HG02759 (cell line): ENCODE results near the gene ENOPH1.

Source experiments
- ATAC-seq: cut with Tn5 transposase; IDR thresholded peaks from one replicate; pipeline ENCODE4 v1.9.1; 2021; ENCODE audit warnings: mild to moderate bottlenecking, moderate library complexity; ENCODE audit not compliant: unreplicated experiment

Gene ENOPH1

DNA sequence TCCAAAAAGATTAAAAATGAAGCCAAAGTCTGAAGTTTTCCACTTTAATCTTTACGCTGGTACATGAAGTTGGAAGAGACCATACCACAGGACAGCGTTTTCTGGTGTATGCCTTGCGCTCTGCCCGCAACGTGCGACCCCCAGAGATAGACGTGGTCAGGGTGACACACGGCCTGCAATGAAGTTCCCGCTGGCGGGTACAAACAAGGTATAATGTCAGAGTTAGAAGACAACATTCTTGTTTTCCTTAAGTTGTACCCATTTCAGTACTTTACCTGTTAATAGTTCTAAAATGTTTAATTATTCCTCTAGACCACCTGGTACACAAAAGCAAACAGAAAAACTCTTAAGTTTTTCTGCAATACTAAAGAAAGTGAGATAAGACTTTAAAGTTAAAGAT is 4.9 kb upstream of the ENOPH1 start:
- ATAC-seq: no peak

DNA sequence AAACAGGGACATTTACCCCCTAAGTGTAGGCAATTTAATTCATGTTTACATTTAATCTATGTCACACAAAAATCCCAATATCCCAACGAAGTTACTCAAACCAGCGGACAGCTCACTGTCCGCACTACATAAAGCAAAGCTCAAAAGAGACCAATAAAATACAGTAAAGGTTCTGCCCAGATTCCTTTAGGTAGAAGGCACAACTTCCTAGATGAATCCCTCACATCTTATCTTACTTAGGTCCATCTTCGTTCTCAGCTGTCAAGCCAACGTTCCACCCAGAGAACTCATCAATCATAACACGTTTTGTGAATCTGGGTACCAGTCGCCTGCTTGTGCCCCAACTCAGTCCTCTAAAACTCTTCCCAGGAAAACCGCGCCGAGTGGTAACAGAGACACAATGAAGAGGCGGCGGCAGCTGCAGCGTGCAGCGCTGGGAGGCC is 1.8 kb upstream of the ENOPH1 start:
- no peak for ATAC-seq

DNA sequence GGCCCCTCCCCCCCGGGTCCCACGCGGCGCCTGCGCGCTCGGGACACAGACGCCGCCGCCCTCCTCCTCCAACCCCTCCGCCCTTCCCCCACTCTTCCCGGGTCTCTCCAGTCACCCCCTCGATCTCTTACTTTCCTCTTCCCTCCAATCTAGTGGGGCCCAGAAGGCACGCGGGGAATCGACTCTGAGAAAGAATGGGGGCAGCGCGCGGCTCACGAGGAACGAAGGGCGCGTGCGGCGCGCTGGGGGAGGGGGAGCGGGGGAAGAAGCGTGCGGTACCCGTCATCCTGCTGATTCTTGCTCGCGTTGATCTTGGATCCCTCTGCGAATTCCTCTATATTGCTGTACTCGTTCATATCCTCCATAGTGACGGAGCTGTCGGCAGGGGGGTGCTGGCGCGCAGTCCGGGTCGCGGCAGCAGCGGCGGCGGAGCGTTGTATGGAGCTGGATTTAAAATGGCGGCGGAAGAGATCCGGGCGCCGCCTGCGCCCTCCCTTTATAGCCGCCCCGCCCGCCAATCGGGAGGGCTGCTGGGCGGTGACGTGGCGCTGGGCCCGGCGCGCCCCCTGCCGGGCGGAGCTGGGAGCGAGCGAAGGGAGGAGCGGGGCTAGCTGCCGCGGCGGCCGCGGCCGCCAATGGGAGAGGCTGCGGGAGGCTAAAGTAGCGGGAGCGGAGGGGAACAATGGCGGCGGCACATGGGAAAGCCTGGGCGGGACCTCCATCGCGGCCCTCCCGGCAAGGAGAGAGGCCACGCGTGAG is 1.2 kb upstream of the ENOPH1 start:
- peak; percentile 58 for ATAC-seq

DNA sequence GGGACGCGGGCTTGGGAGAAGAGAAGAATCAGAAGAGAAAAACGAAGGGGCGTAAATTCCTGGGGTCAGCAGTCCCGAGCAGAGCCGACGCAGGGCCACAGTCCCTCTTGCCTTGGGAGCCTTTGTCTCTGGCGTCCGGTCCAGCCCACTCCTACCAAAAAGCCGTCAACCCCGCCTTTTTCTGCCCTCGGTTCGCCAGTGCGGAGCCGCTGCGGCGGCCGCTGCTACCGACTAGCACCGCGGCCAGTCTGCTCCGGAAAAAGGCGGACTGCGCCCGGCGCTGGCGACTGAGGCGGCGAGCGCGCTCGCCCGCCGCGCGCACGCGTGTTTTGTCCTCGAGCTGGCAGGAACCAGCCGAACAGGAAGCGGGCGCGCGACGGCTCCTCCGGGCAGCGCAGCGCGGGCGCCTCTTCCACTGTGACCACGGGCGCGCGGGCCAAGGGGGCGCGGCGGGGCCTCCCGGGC is 630 bp upstream of the ENOPH1 start:
- ATAC-seq: no peak

DNA sequence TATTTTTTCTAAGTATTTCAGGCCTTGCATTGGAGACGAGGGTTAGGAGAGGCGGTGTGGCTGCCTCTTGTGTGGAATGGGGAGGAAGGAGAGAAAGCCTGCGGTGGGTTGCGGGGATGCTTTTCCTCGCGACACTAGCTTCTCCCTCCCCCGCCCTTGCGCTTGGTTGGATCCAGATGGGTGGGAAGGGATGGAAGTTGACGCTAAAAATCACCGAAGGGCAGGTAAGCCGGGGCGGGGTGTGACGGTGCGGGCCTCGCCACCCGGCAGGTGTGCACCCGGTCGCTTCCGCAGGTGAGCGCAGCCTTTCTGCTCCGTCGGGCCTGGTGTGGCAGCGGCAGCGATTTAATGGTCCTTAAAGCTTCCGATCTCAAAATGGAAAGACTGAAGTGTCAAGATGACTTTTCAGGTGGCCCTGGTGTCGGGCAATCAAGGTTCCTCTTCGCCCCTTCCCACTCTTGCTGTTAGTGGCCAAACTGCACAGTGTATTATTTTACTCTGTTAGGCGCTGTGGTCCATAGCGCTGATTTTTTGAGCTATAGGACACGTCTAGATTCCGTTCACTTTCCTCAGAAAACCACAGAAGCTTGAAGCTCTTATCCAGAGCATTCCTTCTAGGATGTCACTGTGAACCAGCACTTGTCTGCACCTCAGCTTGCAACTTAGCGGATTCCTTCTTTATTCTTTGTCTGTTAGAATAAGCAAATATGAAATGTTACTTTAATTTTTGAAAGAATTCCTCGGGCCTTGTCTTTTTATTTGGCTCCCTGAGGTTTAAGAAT is 765 bp downstream of the ENOPH1 start:
- ATAC-seq: no peak

DNA sequence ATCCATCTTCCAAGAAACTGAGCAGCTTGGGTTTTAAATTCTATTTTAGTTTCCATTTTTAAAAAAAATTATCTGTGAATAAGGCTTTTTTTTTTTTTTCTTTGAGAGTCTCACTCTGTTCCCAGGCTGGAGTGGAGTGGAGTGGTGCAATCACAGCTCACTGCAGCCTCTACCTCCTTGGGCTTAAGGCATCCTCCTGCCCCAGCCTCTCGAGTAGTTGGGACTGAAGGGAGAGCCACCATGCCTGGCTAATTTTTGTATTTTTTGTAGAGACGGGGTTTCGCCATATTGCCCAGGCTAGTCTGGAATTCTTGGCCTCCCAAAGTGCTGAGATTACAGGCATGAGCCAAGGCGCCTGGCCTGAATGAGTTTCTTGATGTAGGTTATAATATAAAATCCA is 1.4 kb downstream of the ENOPH1 start:
- ATAC-seq: no peak

DNA sequence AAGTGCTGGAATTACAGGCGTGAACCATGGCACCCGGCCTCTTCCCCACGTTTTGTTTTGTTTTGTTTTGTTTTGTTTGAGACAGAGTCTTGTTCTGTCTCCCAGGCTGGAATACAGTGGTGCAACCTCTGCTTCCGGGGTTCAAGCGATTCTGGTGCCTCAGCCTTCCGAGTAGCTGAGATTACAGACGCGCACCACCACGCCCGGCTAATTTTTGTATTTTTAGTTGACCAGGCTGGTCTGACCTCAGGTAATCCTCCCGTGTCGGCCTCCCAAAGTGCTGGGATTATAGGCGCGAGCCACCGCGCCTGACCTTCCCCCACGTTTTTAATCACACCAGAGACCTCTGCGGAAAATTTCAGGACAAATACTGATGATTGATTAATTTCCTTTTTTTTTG is 2.2 kb downstream of the ENOPH1 start:
- ATAC-seq: no peak

DNA sequence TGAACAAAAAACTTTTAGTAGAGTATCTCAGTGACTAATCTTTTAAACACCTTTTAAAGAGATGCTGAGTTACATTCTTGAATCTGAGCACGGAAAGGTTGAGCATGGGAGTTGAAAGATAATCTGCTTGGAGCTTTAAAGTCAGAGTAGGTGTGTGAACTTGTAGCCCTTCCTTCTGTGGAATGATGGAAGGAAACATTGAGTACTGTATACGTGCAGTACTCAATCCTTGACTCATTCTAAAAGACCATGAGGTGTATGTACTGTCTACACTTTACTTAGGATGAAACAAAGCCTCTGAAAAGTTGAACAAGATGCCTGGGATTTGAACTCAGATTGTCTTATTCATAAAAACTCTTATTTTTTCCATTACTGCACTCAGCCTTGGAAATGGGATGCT is 3.4 kb downstream of the ENOPH1 start:
- ATAC-seq: no peak

DNA sequence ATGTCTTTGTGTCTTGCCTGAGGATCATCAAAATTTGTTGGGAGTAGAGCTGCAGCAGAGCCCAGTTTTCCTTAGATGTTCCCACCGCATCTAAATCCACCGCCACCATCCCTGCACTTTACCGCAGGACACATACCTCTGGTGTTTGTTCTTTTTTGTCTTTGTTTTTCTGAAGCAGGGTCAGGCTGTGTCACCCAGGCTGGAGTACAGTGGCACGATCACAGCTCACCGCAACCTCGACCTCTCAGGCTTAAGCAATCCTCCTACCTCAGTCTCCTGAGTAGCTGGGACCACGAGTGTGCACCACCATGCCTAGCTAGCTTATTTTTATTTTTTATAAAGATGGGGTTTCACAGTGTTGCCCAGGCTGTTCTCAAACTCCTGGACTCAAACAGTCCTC is 4.6 kb downstream of the ENOPH1 start:
- ATAC-seq: no peak

DNA sequence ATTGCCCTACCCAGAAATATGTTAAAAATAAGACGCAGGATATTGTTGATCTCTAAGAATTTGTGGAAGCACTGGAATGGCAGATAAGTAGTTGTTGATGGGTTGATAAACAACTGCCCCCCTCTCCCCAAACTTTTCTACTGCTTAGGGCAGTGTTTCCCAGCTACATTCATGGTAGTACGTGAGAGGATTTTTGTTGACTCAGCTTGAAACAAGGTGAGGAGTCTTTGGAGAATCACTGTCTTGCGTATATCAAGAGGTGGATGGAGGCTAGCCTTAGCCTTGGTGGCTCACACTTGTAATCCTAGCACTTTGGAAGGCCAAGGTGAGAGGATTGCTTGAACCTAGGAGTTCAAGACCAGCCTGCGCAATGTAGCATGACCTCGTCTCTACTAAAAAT is 5.7 kb downstream of the ENOPH1 start:
- ATAC-seq: no peak

DNA sequence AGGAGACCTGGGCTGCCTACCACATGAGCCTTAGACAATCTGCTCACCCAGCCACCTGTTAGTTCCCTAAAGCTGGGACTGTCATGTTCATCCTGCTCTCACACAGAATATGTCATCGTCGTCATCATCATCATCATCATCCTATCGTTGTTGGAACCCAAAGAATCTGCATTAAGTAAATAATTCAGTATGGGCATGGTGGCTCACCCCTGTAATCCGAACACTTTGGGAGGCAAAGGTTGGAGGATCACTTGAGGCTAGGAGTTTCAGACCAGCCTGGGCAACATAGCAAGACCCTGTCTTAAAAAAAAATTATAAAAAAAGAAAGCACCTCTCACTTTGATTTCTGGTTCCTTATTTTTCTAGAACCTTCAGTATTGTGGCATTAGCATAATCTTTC is 6.4 kb downstream of the ENOPH1 start:
- ATAC-seq: no peak

DNA sequence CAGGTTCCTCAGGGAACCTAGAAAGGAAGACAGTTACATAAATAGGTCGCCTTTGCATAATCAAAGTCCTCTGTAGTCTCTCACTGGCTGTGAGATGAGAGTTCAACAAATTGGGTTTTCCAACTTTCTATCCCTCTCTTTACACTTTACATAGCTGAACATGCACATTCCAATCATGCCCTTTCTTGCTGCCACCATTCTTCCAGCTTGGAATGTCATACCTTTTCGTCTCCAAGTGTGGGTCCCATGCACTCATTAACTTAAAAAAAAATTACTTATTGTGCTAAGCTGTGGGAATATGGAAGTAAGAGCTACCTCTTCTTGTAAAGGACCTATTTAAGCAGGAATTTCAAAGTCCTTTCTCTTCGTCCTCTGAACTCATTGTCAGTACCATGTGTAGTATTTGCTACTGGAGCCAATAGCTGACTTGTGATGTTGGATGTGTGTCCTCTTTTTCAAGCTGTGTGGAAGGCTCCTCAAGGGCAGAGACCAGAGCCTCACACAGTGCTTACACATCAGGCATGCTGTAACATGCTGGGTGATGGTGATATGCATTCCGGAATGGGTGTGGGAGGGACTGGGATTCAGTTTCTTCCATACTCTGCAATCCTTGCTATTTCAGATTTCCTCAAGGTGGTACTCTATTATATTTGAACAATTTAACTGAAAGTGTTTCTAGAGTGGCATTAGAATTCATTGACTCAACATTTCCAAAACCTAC is 7.1 kb downstream of the ENOPH1 start:
- ATAC-seq: no peak

DNA sequence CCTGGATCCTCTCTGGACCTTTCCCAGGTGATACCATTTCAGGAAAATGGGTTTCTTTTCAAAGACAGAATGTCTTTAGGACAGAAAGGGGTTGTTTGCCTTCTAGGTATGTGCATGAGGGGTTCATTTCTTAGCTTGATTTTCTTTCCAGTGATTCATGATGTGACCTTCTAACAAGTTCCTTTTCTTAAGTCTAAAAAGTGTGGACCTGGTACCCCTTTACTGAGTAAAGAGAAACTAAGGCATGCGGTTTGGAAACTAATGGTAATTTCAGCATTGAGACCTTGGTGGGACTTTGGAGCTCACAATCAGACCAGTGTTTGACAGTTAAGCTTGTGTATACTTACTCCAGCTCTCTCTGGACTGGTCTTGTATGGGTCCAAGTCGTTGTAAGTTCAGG is 8.7 kb downstream of the ENOPH1 start:
- ATAC-seq: no peak

DNA sequence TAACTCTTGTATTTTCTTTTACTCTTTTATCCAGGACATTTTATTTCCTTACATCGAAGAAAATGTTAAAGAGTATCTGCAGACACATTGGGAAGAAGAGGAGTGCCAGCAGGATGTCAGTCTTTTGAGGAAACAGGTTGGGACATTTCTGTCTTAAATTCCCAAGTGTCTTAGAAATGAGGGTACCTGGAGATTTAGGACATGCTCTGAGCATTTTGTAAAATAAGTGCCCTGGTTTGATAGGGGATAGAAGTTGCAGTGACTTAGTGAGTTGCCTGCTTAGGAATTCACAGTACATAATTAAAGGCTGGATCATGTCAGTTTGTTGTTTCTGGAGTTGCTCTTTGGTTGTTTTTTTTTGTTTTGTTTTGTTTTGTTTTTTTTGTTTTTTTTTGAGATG is 17.5 kb downstream of the ENOPH1 start:
- ATAC-seq: no peak

DNA sequence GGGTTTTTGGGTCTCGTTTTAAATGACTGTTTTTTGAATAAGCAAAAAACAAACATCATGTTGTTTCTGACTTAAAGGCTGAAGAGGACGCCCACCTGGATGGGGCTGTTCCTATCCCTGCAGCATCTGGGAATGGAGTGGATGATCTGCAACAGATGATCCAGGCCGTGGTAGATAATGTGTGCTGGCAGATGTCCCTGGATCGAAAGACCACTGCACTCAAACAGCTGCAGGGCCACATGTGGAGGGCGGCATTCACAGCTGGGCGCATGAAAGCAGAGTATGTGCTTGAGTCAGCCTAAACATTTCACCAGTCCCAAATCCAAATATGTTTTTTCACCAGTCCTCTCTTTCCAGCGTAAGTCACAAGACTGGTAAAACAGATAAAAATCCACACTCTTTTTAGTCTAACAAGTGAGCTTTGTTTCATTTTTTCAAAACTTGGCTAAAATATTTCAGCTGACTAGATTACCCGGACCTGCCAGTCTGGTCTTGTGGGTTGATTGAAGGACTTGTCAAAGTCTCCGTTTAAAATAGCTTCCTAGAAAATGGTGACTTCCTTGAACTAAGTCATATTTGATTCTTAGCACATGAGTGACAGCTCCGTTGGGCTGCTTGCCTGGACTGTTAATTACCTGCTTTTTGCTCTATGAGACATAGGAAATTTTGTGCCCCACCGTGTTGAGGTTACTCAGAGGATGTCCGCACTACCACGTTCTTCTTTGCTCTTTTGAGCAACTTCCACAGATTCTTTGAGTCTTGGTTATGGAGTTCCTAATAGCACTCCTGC is 20.8 kb downstream of the ENOPH1 start:
- ATAC-seq: no peak

DNA sequence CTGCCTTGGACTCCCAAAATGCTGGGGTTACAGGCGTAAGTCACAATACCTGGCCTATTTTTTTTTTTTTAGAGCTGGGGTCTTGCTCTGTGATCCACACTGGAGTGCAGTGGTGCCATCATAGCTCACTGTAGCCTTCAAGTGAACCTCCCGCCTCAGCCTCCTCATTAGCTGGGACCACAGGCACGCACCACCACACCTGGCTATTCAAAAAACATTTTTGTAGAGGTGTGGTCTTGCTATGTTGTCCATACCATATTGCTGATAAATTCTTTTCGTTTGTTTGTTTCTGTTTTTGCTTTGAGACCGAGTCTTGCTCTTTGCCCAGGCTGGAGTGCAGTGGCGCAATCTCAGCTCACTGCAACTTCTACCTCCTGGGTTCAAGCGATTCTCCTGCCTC is 21.6 kb downstream of the ENOPH1 start:
- no peak for ATAC-seq

DNA sequence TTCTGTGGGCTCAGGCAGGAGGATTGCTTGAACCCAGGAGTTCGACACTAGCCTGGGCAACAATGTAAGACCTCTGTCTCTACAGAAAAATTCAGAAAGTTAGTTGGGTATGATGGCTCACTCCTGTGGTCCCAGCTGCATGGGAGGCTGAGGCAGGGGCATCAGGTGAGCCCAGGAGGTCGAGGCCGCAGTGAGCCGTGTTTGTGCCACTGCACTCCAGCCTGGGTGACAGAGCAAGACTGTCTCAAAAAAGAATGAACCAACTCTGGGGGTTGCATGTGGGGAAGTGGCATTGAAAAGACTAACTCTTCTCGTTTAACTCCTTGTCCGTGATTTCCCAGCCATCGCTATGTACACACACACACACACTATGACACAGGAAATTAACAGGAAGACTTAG is 26.9 kb downstream of the ENOPH1 start:
- no peak for ATAC-seq

DNA sequence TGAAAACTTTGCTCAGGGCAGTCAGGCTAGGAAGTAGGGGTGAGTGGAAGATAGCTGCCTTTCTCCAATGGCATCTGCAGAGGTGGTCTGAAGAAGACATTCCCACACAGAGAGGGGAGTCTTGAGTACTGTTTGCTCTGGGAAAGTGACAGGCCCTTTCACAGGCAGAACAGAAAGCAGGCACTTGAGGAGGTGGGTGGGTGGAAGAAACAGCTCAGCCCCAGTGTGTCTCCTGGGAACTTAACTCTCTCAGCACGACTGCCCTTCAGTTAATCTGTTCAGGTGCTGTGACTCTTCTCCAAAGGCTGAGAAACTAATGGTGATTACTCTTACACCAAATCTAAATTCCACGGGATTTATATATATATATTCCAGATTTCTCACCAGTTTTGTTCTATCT is 28.3 kb downstream of the ENOPH1 start:
- ATAC-seq: no peak

DNA sequence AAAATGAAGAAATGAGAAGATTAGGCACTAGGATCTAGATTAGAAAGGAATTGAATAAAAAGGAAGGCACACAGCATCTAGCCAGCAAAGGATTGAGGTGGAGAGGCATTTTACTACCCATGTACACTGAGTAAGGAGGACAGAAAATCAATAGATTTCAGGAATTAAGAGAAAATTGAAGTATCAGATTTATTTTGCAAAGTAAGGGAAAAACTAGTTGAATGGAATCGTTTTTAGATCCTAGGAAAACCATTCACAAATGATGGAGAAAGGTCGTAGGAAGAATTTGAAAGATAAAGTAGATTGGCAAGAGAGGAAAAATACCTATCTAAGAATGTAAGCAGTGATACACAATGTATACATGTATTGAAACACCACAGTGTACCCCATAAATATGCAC is 31.3 kb downstream of the ENOPH1 start:
- ATAC-seq: no peak

DNA sequence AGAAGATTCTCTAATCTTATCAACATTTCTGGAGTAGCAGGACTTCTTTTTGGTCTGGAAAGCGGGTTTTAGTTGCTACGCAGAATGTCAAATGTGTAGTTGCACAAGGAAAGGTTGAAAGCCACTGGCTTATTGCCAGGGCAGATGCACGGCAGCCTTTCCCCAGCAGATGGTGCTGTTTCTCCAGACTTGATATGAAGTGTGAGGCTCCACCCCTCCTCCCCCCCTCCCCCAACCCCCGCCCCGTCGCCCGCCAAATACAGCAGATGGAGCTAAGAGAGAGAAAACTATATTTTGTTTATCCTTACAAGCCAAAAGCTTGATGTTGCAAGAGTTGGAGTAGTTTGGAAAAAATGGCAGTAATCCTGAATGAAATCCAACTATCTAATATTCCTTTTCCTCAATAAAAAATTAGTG is 32.0 kb downstream of the ENOPH1 start:
- peak; percentile 86 for ATAC-seq

DNA sequence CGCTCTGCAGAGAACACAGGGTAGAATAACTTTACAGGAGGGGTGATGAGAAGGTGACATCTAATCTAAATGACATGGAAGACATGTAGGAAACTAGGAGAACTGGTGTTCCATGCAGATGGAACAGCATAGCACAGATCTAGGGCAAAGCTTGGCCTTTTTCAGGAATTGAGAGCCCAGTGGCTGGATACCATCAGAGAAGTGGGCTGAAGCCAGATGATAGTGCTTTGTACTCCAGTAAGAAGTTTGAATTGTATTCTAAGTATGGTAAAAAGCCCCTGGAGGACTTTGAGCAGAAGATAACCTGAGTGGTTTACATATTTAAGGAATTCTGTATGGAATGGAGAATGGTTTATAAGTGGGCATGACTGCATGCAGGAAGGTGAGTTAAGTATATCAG is 32.8 kb downstream of the ENOPH1 start:
- no peak for ATAC-seq
